Thoracic aorta (tissue), 2 donors: ENCODE data around the gene SPRY4. TPM values are rescaled to one million over a fixed set of nuclear protein-coding genes. Genes with fewer than 3 reads are reported as not detected.
"Not testable (repeated sequence)": the region's sequence is repeated elsewhere in the genome, so short reads cannot be mapped to it uniquely, and the experiment has no call there.

Experiments used
- ATAC-seq: fragments of 150-250 bp; one replicate; pipeline ENCODE4 v1.8.0; 2017; ENCODE audit warnings: low read depth; ENCODE audit not compliant: insufficient number of reproducible peaks, low FRiP score
- DNase-seq: peaks from one replicate; pipeline ENCODE4 v3.0.0-alpha.2; 2020; ENCODE audit warnings: low spot score
- H3K27ac ChIP-seq, 2 donors: fragments of 200-600 bp; sonication (generic); 1 replicate in 1 of 2; 2 replicates in 1 of 2; pipeline ENCODE4 v1.5.1; 2016; ENCODE audit warnings: mild to moderate bottlenecking in 2 of 2, moderate library complexity in 2 of 2
- H3K27me3 ChIP-seq: fragments of 200-600 bp; sonication (generic); replicated peaks from 2 replicates; pipeline ENCODE4 v1.6.0; 2016; ENCODE audit warnings: mild to moderate bottlenecking; ENCODE audit not compliant: insufficient read depth
- H3K36me3 ChIP-seq: fragments of 200-600 bp; sonication (generic); one replicate; pipeline ENCODE4 v1.5.1; 2016
- H3K4me1 ChIP-seq, 2 donors: fragments of 200-600 bp; sonication (generic); 1 replicate in 1 of 2; 2 replicates in 1 of 2; pipeline versions ENCODE4 v1.5.1 to v1.6.0; 2016; ENCODE audit warnings: low read depth in 2 of 2, mild to moderate bottlenecking in 1 of 2; ENCODE audit not compliant: control insufficient read depth in 1 of 2
- H3K4me3 ChIP-seq: fragments of 200-600 bp; sonication (generic); 2 replicates; pipeline ENCODE4 v1.5.1; 2016; ENCODE audit warnings: mild to moderate bottlenecking
- H3K9me3 ChIP-seq: fragments of 200-600 bp; sonication (generic); 2 replicates; pipeline ENCODE4 v1.5.1; 2016
- CTCF ChIP-seq: fragments of 200-600 bp; sonication (generic); IDR thresholded peaks from one replicate; pipeline ENCODE4 v1.5.1; 2019; ENCODE audit warnings: antibody characterized with exemption
- total RNA-seq, 2 donors: library from RNA; depleted of rRNA; stranded (reverse); fragments of >200 nt; gene quantifications; one replicate each; pipeline versions ENCODE4 v1.1.0 to v1.2.3, GENCODE V29; 2016

SPRY4 gene
- total RNA-seq, 2 donors from 2014 or later, result 63.4 to 136 TPM

GRCh38 chr5:142334538-142334937 lies 9.7 kb upstream of the SPRY4 start:
- no peak overlapping the region for H3K4me3 ChIP-seq
- H3K9me3 ChIP-seq, result no peaks in the 10 kb centered on the region
- ATAC-seq, result no peak
- no peaks in the 10 kb centered on the region for H3K36me3 ChIP-seq
- DNase-seq, result no peak
- H3K4me1 ChIP-seq, result no peaks in the 10 kb centered on the region
- no peak overlapping the region for H3K27ac ChIP-seq
- TF ChIP-seq CTCF, result no peak
- H3K27me3 ChIP-seq, result no peaks in the 10 kb centered on the region

GRCh38 chr5:142333749-142334148 lies 8.9 kb upstream of the SPRY4 start:
- ATAC-seq, H3K27ac ChIP-seq, H3K4me3 ChIP-seq, H3K4me1 ChIP-seq, H3K36me3 ChIP-seq, DNase-seq, H3K27me3 ChIP-seq, H3K9me3 ChIP-seq: not testable (repeated sequence)

- no peaks in the 10 kb centered on the region for H3K27me3 ChIP-seq
- no peak for ATAC-seq
Observed at GRCh38 chr5:142330444-142330843, 5.6 kb upstream of the SPRY4 start.

GRCh38 chr5:142330026-142330425 lies 5.2 kb upstream of the SPRY4 start:
- peaks cover 9 to 20% of the 10 kb centered on the region in 2 donors for H3K4me1 ChIP-seq
- no peak overlapping the region for H3K4me3 ChIP-seq
- no peak for ATAC-seq
- DNase-seq, result no peak
- no peak overlapping the region for H3K27ac ChIP-seq
- TF ChIP-seq CTCF, result no peak
- no peaks in the 10 kb centered on the region for H3K36me3 ChIP-seq
- H3K27me3 ChIP-seq, result no peaks in the 10 kb centered on the region
- H3K9me3 ChIP-seq, result no peaks in the 10 kb centered on the region

More at GRCh38 chr5:142330444-142330843, 5.6 kb upstream of the SPRY4 start:
- TF ChIP-seq CTCF, result no peak
- DNase-seq, result no peak
- Histone ChIP-seq H3K36me3 (no peaks in the 10 kb centered on the region), H3K27ac (no peak overlapping the region), H3K4me3 (no peak overlapping the region), H3K9me3 (no peaks in the 10 kb centered on the region), H3K4me1 (peaks cover 7 to 18% of the 10 kb centered on the region in 2 donors)

GRCh38 chr5:142327111-142327842 lies 2.5 kb upstream of the SPRY4 start:
- no peaks in the 10 kb centered on the region for H3K27me3 ChIP-seq
- no peak for DNase-seq
- no peak overlapping the region for H3K4me3 ChIP-seq
- H3K27ac ChIP-seq, result peak overlapping the region; percentile 93 to 99
- no peak for ATAC-seq
- no peaks in the 10 kb centered on the region for H3K36me3 ChIP-seq
- H3K4me1 ChIP-seq, result peaks cover 9 to 24% of the 10 kb centered on the region in 2 donors
- no peak for TF ChIP-seq CTCF
- H3K9me3 ChIP-seq, result no peaks in the 10 kb centered on the region
